AG09319 (cell line): ENCODE measurements around the gene CRIP1.

ENCODE experiments used
- DNase-seq: peaks from one replicate; pipeline ENCODE4 v3.0.0-alpha.2; 2010; ENCODE audit warnings: low read depth; ENCODE audit errors: extremely low read depth
- TF ChIP-seq, protein P1 (sequence below): IDR thresholded peaks from 2 replicates; pipeline ENCODE4 v1.5.1; 2011; ENCODE audit warnings: low read depth, mild to moderate bottlenecking, inconsistent platforms, low read length, moderate library complexity

CRIP1 gene

DNA sequence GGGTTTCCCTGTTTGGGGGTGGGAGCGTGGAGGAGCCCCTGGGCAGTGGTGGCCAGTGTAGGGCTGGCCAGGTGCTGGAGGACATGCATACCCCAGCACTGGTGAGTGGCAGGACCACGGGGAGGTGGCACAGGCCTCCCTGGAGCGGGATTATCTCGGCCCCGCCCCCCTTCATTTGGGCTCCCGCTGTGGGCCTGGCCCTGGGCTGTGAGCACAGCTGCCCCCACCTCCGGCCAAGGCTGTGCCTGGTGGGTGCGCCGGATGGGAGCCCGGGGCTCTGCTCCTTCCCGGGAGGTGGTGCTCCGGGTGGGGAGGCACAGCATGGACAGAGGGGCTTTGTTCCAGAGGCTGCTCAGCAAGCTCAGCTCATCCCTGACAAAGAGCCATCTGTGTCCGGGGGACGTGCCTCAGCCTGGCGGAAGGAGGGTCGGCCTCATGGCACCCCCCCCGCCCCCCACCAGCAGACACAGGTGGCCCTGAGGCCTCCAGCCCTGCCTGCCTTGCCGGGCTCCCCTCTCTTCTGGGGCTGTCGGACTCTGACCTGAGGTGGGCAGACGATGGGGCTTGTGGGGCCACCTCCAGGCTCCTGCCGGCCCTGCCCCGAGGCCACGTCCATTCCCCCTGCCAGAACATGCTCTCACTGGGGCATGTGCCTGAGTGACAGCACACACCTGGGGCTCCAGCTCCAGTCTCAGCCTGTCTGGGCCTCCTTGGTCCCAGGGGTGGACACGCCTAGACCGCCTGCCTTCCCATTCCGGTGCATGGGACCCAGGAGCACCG lies 12.8 kb downstream of the CRIP1 start:
- DNase-seq, result no peak
- TF ChIP-seq, protein P1, sequence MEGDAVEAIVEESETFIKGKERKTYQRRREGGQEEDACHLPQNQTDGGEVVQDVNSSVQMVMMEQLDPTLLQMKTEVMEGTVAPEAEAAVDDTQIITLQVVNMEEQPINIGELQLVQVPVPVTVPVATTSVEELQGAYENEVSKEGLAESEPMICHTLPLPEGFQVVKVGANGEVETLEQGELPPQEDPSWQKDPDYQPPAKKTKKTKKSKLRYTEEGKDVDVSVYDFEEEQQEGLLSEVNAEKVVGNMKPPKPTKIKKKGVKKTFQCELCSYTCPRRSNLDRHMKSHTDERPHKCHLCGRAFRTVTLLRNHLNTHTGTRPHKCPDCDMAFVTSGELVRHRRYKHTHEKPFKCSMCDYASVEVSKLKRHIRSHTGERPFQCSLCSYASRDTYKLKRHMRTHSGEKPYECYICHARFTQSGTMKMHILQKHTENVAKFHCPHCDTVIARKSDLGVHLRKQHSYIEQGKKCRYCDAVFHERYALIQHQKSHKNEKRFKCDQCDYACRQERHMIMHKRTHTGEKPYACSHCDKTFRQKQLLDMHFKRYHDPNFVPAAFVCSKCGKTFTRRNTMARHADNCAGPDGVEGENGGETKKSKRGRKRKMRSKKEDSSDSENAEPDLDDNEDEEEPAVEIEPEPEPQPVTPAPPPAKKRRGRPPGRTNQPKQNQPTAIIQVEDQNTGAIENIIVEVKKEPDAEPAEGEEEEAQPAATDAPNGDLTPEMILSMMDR, result no peak

DNA sequence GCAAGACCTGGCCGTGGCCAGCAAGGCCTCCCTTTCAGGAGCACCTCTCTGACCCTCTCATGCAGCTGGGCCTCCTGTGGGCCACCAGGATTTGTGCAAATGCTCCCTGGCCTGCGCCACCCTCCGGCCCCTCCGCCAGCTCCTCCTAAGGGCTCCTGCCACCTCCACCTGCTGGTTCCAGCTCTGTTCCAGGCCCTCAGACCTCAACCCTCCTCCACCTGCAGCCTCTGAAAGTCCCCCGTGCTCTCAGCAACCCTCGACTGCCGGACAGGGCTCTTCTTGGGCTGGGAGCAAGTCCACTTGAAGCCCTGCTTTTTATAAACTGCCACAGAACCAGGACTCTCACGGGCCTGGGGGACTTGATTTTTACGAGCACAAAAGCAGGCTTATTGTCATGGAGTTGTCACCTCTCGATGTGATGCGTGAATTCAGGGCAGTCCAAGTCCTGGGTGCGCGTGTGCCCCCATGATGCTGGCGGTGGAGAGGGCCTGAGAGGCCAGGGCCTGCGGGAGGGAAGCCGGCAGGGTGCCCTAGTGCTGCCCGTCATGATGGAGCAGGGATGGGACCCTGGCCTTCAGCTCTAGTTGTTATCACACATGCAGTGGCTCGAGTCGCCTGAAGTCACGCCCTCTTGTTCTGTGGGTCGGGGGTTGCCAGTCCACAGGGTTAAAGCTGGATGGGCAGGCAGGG lies 13.5 kb downstream of the CRIP1 start:
- DNase-seq, result no peak
- TF ChIP-seq, protein P1, result no peak

DNA sequence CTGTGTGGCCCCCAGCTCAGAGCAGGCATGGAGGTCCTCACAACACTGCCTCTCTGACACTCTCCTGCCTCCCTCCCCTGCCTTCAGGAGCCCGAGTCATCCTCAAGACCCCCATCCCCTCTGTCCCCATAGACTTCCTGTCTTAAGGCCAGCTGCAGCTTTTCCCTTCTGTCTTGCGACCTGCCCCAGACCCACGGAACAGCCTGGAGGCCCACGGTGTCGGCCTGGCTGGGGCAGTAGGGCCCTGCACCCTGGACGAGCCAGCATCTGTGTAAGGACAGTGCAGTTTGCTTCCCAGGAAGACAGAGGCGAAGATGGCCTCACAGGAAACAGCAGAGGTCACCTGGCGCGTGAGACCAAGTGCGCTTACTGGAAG lies 14.0 kb downstream of the CRIP1 start:
- no peak for DNase-seq
- TF ChIP-seq, protein P1, result no peak

DNA sequence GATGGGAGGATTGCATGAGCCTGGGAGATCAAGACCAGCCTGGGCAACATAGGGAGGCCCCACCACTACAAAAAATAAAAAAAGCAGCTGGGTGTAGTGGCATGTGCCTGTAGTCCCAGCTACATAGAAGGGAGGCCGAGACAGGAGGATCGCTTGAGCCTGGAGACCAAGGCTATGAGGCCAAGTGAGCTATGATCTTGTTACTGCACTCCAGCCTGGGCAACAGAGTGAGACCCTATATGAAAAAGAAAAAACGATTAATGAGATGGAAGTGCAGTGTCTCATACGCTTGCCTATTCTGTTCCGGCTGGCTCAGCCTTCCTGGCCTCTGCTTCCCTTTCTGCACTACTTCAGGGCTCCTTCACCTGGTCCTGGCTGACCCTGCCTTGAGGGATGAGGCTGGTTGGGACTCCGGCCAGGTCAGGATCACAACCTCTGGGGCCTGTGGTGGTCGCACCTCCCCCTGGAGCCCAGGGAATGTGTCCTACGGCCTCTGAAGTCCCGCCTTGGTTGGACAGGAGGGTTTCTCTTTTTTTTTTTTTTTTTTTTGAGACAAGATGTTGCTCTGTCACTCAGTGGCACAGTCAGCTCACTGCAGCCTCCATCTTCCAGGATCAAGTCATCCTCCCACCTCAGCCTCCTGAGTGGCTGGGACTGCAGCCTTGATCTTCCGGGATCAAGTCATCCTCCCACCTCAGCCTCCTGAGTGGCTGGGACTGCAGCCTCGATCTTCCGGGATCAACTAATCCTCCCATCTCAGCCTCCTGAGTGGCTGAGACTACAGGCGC lies 15.0 kb downstream of the CRIP1 start:
- TF ChIP-seq, protein P1, result no peak
- no peak for DNase-seq

DNA sequence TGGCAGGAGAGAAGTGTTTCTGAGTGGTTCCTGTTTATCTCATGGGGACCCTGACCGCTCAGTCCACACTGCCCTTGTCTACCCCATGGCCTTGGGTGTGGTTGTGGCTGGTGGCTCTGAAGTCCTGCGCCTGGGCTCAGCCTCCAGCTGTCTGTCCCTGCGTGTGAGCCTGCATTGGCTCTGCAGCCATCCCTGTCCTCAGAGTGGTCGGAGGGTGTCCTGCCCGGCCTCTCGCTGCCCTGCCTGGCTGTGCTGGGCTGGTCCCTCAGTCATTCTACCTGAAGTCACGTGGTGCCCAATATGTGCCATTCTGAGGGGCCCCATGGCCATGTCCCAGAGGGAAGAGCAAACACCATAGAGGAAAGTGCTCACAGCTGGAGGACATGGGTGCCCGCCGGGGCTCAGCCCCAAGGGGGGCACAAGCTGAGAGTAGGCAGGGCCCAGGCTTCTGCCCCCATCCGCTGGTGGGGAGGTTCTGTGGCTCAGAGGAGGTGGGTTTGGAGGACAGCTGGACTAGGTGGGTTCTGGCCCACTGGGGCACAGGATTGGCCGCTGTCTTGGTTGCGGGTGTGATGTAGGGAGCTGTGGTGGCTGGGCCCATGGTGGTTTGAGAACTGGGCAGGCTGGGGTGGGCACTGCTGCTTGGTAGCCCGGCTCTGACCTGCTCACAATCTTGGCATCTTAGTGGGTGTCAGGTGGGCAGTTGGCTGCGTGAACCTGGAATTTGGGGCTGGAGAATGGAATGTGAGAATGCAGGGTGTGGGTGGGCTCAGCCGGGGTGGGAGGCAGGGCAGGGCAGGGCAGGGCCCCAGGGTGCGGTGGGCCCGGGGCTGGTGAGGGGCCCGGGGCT lies 16.0 kb downstream of the CRIP1 start:
- TF ChIP-seq, protein P1, result no peak
- no peak for DNase-seq

DNA sequence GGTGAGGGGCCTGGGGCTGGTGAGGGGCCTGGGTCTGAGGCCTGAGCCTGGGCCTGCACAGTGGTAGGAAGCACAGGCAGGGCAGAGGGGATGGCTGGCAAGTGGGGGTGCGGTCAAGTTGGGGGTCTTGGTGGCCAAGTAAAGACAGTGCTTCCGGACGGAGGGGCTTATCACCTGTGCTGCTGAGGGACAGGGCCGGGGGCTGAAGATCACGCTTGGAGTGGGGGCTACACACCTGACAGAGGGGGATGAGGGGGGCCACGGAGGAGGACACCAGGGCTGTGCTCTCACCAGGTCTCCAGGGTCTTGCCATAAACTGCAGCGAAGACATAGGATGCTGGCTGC lies 16.6 kb downstream of the CRIP1 start:
- DNase-seq, result no peak
- TF ChIP-seq, protein P1, result no peak
